ENCODE data around the gene HOXD8. TPM values are rescaled to one million over a fixed set of nuclear protein-coding genes. Genes with fewer than 3 reads are reported as not detected.
A peak's percentile ranks its signal among the peaks of the same experiment; 100 is the strongest.

The HOXD8 gene
- total RNA-seq, 5 donors from 2014 or later (not counting 1 experiment from before 2014, with no cell fraction given), result not detected

DNA sequence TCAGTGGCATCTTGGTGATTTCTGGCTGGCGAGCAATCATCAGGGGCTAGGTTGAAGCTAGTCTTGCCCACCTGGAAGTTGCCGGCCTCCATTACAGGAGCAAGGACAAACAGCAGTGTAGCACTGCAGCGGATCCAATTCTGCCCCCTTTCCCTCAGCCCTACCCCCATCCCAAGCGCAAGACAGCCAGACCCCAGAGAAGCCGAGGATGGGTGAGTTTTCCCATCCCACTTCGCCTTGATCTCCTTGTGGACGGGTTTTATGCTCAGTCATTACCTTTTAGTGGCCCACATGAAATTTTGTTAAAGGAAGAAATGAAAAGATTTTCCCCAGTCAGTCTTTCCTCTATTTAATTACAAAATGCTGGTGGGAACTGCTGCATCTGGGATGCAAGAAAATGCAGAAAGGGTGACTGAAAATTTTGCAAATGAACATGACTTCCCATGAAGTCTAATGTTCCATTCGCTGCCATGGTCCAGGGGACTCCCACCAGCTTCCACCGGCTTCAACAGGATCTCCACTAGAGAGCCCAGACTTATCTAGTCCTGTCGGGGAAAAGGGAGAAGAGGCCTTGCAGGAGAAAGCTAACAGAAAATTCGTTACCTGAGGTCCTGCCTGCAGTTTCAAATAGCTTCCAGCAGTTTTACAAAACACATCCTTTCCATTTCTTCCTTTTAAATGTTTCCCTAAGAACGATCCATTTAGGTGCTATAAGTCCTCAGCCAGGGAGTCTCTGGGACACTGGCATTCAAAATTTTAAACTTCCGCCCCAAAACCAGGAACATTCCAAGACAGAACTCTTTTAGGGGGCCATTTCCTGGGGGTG is 8.9 kb upstream of the HOXD8 start:
- Histone ChIP-seq H3K27me3 (replicated peaks in 1 of 2; ENCODE audit: control insufficient read depth in 2 of 2, extremely low read depth in 1 of 2, insufficient read depth in 2 of 2, low read length in 1 of 2) (peaks cover 38 to 94% of the 10 kb centered on the region in 2 experiments), H3K36me3 (ENCODE audit: control insufficient read depth in 2 of 2, extremely low read depth in 1 of 2, insufficient read depth in 1 of 2, low read length in 1 of 2) (no peaks in the 10 kb centered on the region), H3K27ac (ENCODE audit: low read length) (no peak overlapping the region), H3K9me3 (no peaks in the 10 kb centered on the region), H3K4me1 (ENCODE audit: control insufficient read depth in 1 of 2, extremely low read depth in 1 of 2, insufficient read depth in 2 of 2, low read length in 2 of 2) (peaks cover 0 to 29% of the 10 kb centered on the region in 2 experiments), H3K4me3 (ENCODE audit: control insufficient read depth in 1 of 2, extremely low read depth in 1 of 2, low read length in 1 of 2) (no peak overlapping the region)
- H3K4me1 Mint-ChIP-seq, result peaks cover 9 to 11% (median 10%) of the 10 kb centered on the region in 3 donors
- no peak overlapping the region for H3K27ac Mint-ChIP-seq
- peaks cover 3% of the 10 kb centered on the region for H3K36me3 Mint-ChIP-seq
- ATAC-seq (replicated peaks in 1 of 4) (no peak), DNase-seq (no peak)
- WGBS (ENCODE audit: insufficient coverage), result 27% methylated on average over 3 of the region's 13 CpGs
- CTCF ChIA-PET, result interaction anchor here (0.8 to 1.7 kb wide), 3 partner anchors 9 to 434 kb away, joined by 3 to 6 read pairs (median 3); no protein-coding TSS in a partner anchor
- H3K9me3 Mint-ChIP-seq, result peaks cover 2 to 3% (median 3%) of the 10 kb centered on the region in 3 donors
- H3K4me3 Mint-ChIP-seq, result peak overlapping the region in 1 of 3 donors; percentile 69
- POLR2A ChIA-PET, result no interaction called here
- H3K27me3 Mint-ChIP-seq, result peaks cover 76 to 83% of the 10 kb centered on the region in 2 donors

DNA sequence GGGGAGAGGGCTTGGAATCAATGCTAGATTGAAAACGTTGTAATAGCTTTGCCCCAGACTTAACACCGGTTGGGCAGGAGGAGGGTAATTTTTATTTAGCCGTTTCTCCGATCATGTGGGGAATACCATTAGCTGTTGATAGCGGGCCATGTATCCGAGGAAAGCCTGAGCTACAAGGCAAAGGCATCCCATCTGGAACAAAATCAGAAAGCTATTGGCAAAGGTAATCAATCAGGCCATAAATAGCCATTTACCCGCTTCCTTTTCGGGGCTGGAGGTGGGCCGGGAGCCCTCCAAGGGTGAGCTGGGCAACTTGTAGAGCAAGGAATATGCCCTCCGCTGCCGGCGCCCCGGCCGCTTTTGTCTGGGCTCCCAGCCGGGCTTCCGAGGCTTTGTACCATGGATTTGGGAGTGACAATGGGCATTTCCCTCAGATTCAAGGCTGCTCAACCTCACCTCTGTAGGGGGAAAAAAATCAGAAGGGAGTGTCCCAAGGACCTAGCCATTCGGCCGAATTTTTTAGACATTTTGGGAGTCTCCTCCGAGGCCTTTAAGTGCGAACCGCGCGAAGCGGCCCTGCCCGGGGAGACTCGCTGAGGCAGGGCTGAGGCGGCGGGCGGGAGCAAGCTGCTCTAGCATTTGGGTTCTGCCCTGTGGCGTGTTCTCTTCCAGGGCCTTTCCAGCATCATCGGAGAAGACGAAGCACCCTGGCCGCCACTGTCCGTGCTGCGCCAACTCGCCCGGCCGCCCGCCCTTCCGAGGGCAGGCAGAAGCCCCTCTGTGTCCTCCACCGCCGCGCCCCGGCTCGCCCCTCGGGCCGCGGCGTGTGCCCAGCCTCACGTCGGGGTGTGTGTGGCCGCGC is 8.1 kb upstream of the HOXD8 start:
- WGBS (ENCODE audit: insufficient coverage), result 16% methylated on average over 40 of the region's 53 CpGs
- H3K4me3 ChIP-seq (ENCODE audit: control insufficient read depth in 1 of 2, extremely low read depth in 1 of 2, low read length in 1 of 2), result peak overlapping the region in 1 of 2 donors; percentile 47
- no peak overlapping the region for H3K27ac ChIP-seq (ENCODE audit: low read length)
- peaks cover 3% of the 10 kb centered on the region for H3K36me3 Mint-ChIP-seq
- H3K4me1 ChIP-seq (ENCODE audit: control insufficient read depth in 1 of 2, extremely low read depth in 1 of 2, insufficient read depth in 2 of 2, low read length in 2 of 2), result peaks cover 0 to 29% of the 10 kb centered on the region in 2 experiments
- ChIA-PET CTCF (interaction anchor here (0.5 to 1.7 kb wide), 4 partner anchors 9 to 1124 kb away, joined by 3 to 6 read pairs (median 3); no protein-coding TSS in a partner anchor), POLR2A (interaction anchor here in 1 of 2 donors (0.5 kb wide), 1 partner anchor 996 kb away, joined by 3 read pairs; no protein-coding TSS in a partner anchor)
- H3K27me3 Mint-ChIP-seq, result peaks cover 76 to 82% of the 10 kb centered on the region in 2 donors
- peaks cover 42 to 90% of the 10 kb centered on the region in 2 experiments for H3K27me3 ChIP-seq (replicated peaks in 1 of 2; ENCODE audit: control insufficient read depth in 2 of 2, extremely low read depth in 1 of 2, insufficient read depth in 2 of 2, low read length in 1 of 2)
- H3K9me3 ChIP-seq, result no peaks in the 10 kb centered on the region
- peak overlapping the region in 1 of 3 donors; percentile 69 for H3K4me3 Mint-ChIP-seq
- peaks cover 9 to 11% (median 10%) of the 10 kb centered on the region in 3 donors for H3K4me1 Mint-ChIP-seq
- H3K27ac Mint-ChIP-seq, result no peak overlapping the region
- peaks cover 2 to 3% (median 3%) of the 10 kb centered on the region in 3 donors for H3K9me3 Mint-ChIP-seq
- H3K36me3 ChIP-seq (ENCODE audit: control insufficient read depth in 2 of 2, extremely low read depth in 1 of 2, insufficient read depth in 1 of 2, low read length in 1 of 2), result no peaks in the 10 kb centered on the region
- ATAC-seq (replicated peaks in 1 of 4) (no peak), DNase-seq (no peak)

DNA sequence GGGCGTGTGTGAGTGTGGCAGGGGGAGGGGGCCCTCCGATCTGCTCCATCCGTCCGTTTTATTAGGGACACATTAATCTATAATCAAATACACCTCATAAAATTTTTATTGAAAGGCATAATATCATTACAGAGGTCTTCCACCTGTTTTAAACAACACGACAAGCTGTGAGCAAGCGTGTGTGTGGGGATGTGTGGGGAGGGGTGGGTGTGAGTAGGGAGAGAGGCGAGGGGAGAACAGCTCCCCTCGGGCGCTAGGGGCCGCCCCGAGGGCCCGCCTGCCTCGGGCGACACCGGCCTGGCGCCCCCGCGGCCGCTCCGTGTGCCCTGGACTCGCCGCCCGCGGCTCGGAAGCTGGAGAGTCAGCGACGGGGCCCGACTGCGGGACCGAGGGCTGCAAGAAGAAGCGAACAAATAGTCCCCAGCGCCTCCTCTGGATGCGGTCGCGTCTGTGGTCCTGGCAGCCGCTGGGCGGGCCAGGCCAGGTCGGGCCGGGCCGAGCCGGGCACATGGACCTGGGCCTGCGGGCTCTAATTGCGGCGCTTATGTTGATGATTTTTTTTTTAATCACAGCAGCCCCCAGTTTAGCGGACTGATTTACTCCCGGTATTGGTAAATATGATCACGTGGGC is 7.3 kb upstream of the HOXD8 start:
- H3K4me3 Mint-ChIP-seq, result peak overlapping the region; percentile 34 to 69 (median 49)
- peak overlapping the region; percentile 31 to 79 for H3K4me3 ChIP-seq (ENCODE audit: control insufficient read depth in 1 of 2, extremely low read depth in 1 of 2, low read length in 1 of 2)
- H3K36me3 ChIP-seq (ENCODE audit: control insufficient read depth in 2 of 2, extremely low read depth in 1 of 2, insufficient read depth in 1 of 2, low read length in 1 of 2), result no peaks in the 10 kb centered on the region
- no peaks in the 10 kb centered on the region for H3K9me3 ChIP-seq
- H3K27me3 Mint-ChIP-seq, result peaks cover 76 to 82% of the 10 kb centered on the region in 2 donors
- DNase-seq, result peak in 1 of 35 experiments; percentile 25
- H3K27ac Mint-ChIP-seq, result no peak overlapping the region
- 10% methylated on average over 37 of the region's 47 CpGs for WGBS (ENCODE audit: insufficient coverage)
- H3K4me1 Mint-ChIP-seq, result peaks cover 9 to 12% (median 11%) of the 10 kb centered on the region in 3 donors
- H3K9me3 Mint-ChIP-seq, result peaks cover 2 to 3% (median 3%) of the 10 kb centered on the region in 3 donors
- ChIA-PET CTCF (interaction anchor here in 1 of 2 donors (0.5 to 1.7 kb wide), 2 partner anchors 432 to 1123 kb away, joined by 3 read pairs; no protein-coding TSS in a partner anchor), POLR2A (no interaction called here)
- peak; percentile 8 to 31 (median 16) for ATAC-seq (replicated peaks in 1 of 4)
- H3K27me3 ChIP-seq (replicated peaks in 1 of 2; ENCODE audit: control insufficient read depth in 2 of 2, extremely low read depth in 1 of 2, insufficient read depth in 2 of 2, low read length in 1 of 2), result peaks cover 38 to 89% of the 10 kb centered on the region in 2 experiments
- H3K27ac ChIP-seq (ENCODE audit: low read length), result no peak overlapping the region
- peaks cover 0 to 30% of the 10 kb centered on the region in 2 experiments for H3K4me1 ChIP-seq (ENCODE audit: control insufficient read depth in 1 of 2, extremely low read depth in 1 of 2, insufficient read depth in 2 of 2, low read length in 2 of 2)
- H3K36me3 Mint-ChIP-seq, result peaks cover 3% of the 10 kb centered on the region

- peak; percentile 31 to 62 (median 48) for ATAC-seq (replicated peaks in 1 of 4)
- ChIA-PET POLR2A (no interaction called here), CTCF (no interaction called here)
- Histone ChIP-seq H3K4me1 (ENCODE audit: control insufficient read depth in 1 of 2, extremely low read depth in 1 of 2, insufficient read depth in 2 of 2, low read length in 2 of 2) (peaks cover 0 to 32% of the 10 kb centered on the region in 2 experiments), H3K9me3 (no peaks in the 10 kb centered on the region), H3K4me3 (ENCODE audit: control insufficient read depth in 1 of 2, extremely low read depth in 1 of 2, low read length in 1 of 2) (peak within 1 kb of the TSS; percentile 31 to 79), H3K27ac (ENCODE audit: low read length) (no peak within 1 kb of the TSS), H3K27me3 (replicated peaks in 1 of 2; ENCODE audit: control insufficient read depth in 2 of 2, extremely low read depth in 1 of 2, insufficient read depth in 2 of 2, low read length in 1 of 2) (peaks cover 40 to 86% of the 10 kb centered on the region in 2 experiments), H3K36me3 (ENCODE audit: control insufficient read depth in 2 of 2, extremely low read depth in 1 of 2, insufficient read depth in 1 of 2, low read length in 1 of 2) (no peaks in the 10 kb centered on the region)
- Mint-ChIP-seq H3K36me3 (peaks cover 3% of the 10 kb centered on the region), H3K27ac (no peak within 1 kb of the TSS), H3K4me3 (peak within 1 kb of the TSS; percentile 34 to 69 (median 49)), H3K27me3 (peaks cover 79 to 82% of the 10 kb centered on the region in 2 donors), H3K4me1 (peaks cover 9 to 18% (median 15%) of the 10 kb centered on the region in 3 donors), H3K9me3 (peaks cover 2 to 3% (median 3%) of the 10 kb centered on the region in 3 donors)
- 7% methylated on average over 70 of the region's 84 CpGs for WGBS (ENCODE audit: insufficient coverage)
- peak in 5 of 35 experiments; percentile 21 to 38 (median 25) for DNase-seq
Measured at GRCh38 chr2:176122683-176123410, 6.7 kb upstream of the HOXD8 start, which contains the start of gene HOXD9. Gene HOXD9 (plus strand): TSS chr2:176122719. CDS start chr2:176122769, 50 bp downstream.

DNA sequence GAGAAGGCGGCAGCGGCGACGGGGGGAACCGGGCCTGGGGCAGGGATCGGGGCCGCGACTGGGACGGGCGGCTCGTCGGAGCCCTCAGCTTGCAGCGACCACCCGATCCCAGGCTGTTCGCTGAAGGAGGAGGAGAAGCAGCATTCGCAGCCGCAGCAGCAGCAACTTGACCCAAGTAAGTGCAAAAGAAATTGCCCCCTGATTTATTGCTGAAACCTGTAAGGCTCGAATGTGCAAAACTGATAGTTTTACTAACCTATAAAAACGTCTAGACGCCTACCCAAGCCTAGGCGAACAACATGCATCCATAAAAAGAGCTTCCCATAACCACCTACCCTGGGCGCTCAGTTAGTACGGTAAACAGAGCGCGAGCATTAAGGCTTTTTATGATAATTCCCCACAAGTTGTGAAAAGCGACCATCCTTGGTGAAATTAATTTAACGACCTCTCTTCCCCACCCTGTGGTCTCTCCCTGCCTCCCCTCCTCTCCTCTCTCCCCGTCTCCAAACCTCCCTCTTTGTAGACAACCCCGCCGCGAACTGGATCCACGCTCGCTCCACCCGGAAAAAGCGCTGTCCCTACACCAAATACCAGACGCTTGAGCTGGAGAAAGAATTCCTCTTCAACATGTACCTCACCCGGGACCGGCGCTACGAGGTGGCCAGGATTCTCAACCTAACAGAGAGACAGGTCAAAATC is 5.9 kb upstream of the HOXD8 start:
- Histone ChIP-seq H3K4me1 (ENCODE audit: control insufficient read depth in 1 of 2, extremely low read depth in 1 of 2, insufficient read depth in 2 of 2, low read length in 2 of 2) (peaks cover 0 to 37% of the 10 kb centered on the region in 2 experiments), H3K27me3 (replicated peaks in 1 of 2; ENCODE audit: control insufficient read depth in 2 of 2, extremely low read depth in 1 of 2, insufficient read depth in 2 of 2, low read length in 1 of 2) (peaks cover 39 to 86% of the 10 kb centered on the region in 2 experiments), H3K4me3 (ENCODE audit: control insufficient read depth in 1 of 2, extremely low read depth in 1 of 2, low read length in 1 of 2) (peak overlapping the region in 1 of 2 donors; percentile 44), H3K27ac (ENCODE audit: low read length) (no peak overlapping the region), H3K36me3 (ENCODE audit: control insufficient read depth in 2 of 2, extremely low read depth in 1 of 2, insufficient read depth in 1 of 2, low read length in 1 of 2) (no peaks in the 10 kb centered on the region), H3K9me3 (no peaks in the 10 kb centered on the region)
- DNase-seq (no peak), ATAC-seq (replicated peaks in 1 of 4) (no peak)
- ChIA-PET POLR2A (interaction anchor here in 1 of 2 donors (0.6 kb wide), 1 partner anchor 14 kb away, joined by 7 read pairs; no protein-coding TSS in a partner anchor), CTCF (interaction anchor here in 1 of 2 donors (0.5 to 0.9 kb wide), 3 partner anchors 104 to 1025 kb away, joined by 3 read pairs; no protein-coding TSS in a partner anchor)
- 15% methylated on average over 32 of the region's 40 CpGs for WGBS (ENCODE audit: insufficient coverage)
- Mint-ChIP-seq H3K36me3 (peaks cover 3% of the 10 kb centered on the region), H3K9me3 (peaks cover 2 to 3% (median 3%) of the 10 kb centered on the region in 3 donors), H3K27me3 (peaks cover 79 to 82% of the 10 kb centered on the region in 2 donors), H3K27ac (peak overlapping the region; percentile 6 to 44), H3K4me1 (peaks cover 14 to 24% (median 22%) of the 10 kb centered on the region in 3 donors), H3K4me3 (peak overlapping the region in 1 of 3 donors; percentile 69)

All from T-cell (primary cell).